Measurements from ENCODE around the gene IFNL4.

GRCh38 chr19:39240421-39240820, 8.2 kb downstream of the IFNL4 start:
- no peak for TF ChIP-seq CTCF (IDR thresholded peaks at IDR 0.05)
- no peak for TF ChIP-seq POLR2A (IDR thresholded peaks at IDR 0.05)
- no peak for TF ChIP-seq POLR2AphosphoS5 (IDR thresholded peaks at IDR 0.05)

All from transverse colon (tissue), 4 donors.